Measurements from ENCODE around the gene TMEM201.
"Not testable (repeated sequence)": the region's sequence is repeated elsewhere in the genome, so short reads cannot be mapped to it uniquely, and the experiment has no call there.

Gene TMEM201

GRCh38 chr1:9621032-9621431 is 32.3 kb downstream of the TMEM201 start:
- DNase-seq (ENCODE audit: low read depth, low spot score) = no peak

GRCh38 chr1:9624081-9624480 is 35.4 kb downstream of the TMEM201 start:
- DNase-seq (ENCODE audit: low read depth, low spot score) = no peak

GRCh38 chr1:9625030-9625429 is 36.3 kb downstream of the TMEM201 start:
- DNase-seq (ENCODE audit: low read depth, low spot score) = not testable (repeated sequence)

GRCh38 chr1:9626201-9626608 is 37.5 kb downstream of the TMEM201 start:
- DNase-seq (ENCODE audit: low read depth, low spot score) = no peak

- DNase-seq (ENCODE audit: low read depth, low spot score) = no peak
These were observed 40.1 kb downstream of the TMEM201 start for GRCh38 chr1:9628541-9629444.

GRCh38 chr1:9629445-9630201 is 40.9 kb downstream of the TMEM201 start:
- DNase-seq (ENCODE audit: low read depth, low spot score) = no peak

- DNase-seq (ENCODE audit: low read depth, low spot score) = no peak
These were observed 41.8 kb downstream of the TMEM201 start for GRCh38 chr1:9630331-9631111.

GRCh38 chr1:9631613-9632012 is 42.9 kb downstream of the TMEM201 start:
- no peak for DNase-seq (ENCODE audit: low read depth, low spot score)

- no peak for DNase-seq (ENCODE audit: low read depth, low spot score)
These were observed 44.8 kb downstream of the TMEM201 start for GRCh38 chr1:9633493-9633892.

- no peak for DNase-seq (ENCODE audit: low read depth, low spot score)
These were observed 45.9 kb downstream of the TMEM201 start for GRCh38 chr1:9634582-9634981.

- no peak for DNase-seq (ENCODE audit: low read depth, low spot score)
These were observed 50.5 kb downstream of the TMEM201 start for GRCh38 chr1:9639227-9639626.

- no peak for DNase-seq (ENCODE audit: low read depth, low spot score)
These were observed 54.9 kb downstream of the TMEM201 start for GRCh38 chr1:9643351-9644256.

GRCh38 chr1:9646037-9646436 is 57.3 kb downstream of the TMEM201 start:
- DNase-seq (ENCODE audit: low read depth, low spot score) = no peak

- DNase-seq (ENCODE audit: low read depth, low spot score) = no peak
These were observed 59.5 kb downstream of the TMEM201 start for GRCh38 chr1:9648171-9648570.

- DNase-seq (ENCODE audit: low read depth, low spot score) = no peak
These were observed 61.1 kb downstream of the TMEM201 start for GRCh38 chr1:9649769-9650168.

GRCh38 chr1:9651220-9651564 is 62.5 kb downstream of the TMEM201 start:
- DNase-seq (ENCODE audit: low read depth, low spot score) = no peak

- DNase-seq (ENCODE audit: low read depth, low spot score) = peak; percentile 49
These were observed 63.1 kb downstream of the TMEM201 start, which contains the start of gene PIK3CD for GRCh38 chr1:9651565-9652378. Gene PIK3CD (plus strand): TSS chr1:9651731. CDS start chr1:9710456, 58,725 bp downstream.

GRCh38 chr1:9652379-9653209 is 63.9 kb downstream of the TMEM201 start:
- no peak for DNase-seq (ENCODE audit: low read depth, low spot score)

- no peak for DNase-seq (ENCODE audit: low read depth, low spot score)
These were observed 64.4 kb downstream of the TMEM201 start for GRCh38 chr1:9653210-9653490.
